Tibial nerve (tissue), 4 donors: ENCODE data around the gene NEGR1. TPM values are rescaled to one million over a fixed set of nuclear protein-coding genes. Genes with fewer than 3 reads are reported as not detected.

ENCODE experiments used
- DNase-seq, 2 donors: peaks; one replicate each; pipeline ENCODE4 v3.0.0-alpha.2; 2019; ENCODE audit warnings: low spot score in 2 of 2
- H3K27ac ChIP-seq, 4 donors: fragments of 200-600 bp; sonication (generic) in 3 of 4; one replicate each; pipeline ENCODE4 v1.5.1; 2017 to 2019; ENCODE audit warnings: mild to moderate bottlenecking in 1 of 4
- H3K27me3 ChIP-seq, 2 donors: fragments of 200-600 bp; sonication (generic) in 1 of 2; one replicate each; pipeline versions ENCODE4 v1.5.1 to v1.6.0; 2017 to 2019
- H3K36me3 ChIP-seq, 3 donors: fragments of 200-600 bp; sonication (generic); one replicate each; pipeline ENCODE4 v1.5.1; 2018 to 2019
- H3K4me1 ChIP-seq, 4 donors: fragments of 200-600 bp; sonication (generic) in 3 of 4; one replicate each; pipeline ENCODE4 v1.5.1; 2017 to 2019
- H3K4me3 ChIP-seq, 4 donors: fragments of 200-600 bp; sonication (generic) in 3 of 4; one replicate each; pipeline ENCODE4 v1.5.1; 2017 to 2019; ENCODE audit warnings: mild to moderate bottlenecking in 1 of 4, moderate library complexity in 1 of 4
- H3K9me3 ChIP-seq, 4 donors: fragments of 200-600 bp; sonication (generic) in 3 of 4; one replicate each; pipeline ENCODE4 v1.5.1; 2017 to 2019
- CTCF ChIP-seq, 5 experiments: fragments of 200-600 bp in 3 of 5; fragments of 450-650 bp in 2 of 5; sonication (generic) in 3 of 5; IDR thresholded peaks; one replicate each; pipeline ENCODE4 v1.5.1; 2016 to 2019; ENCODE audit warnings: antibody characterized with exemption in 5 of 5, mild to moderate bottlenecking in 3 of 5, moderate library complexity in 2 of 5
- EP300 ChIP-seq, 2 donors: sonication (generic); formaldehyde crosslinking; IDR thresholded peaks; one replicate each; pipeline ENCODE4 v1.6.1; 2017; ENCODE audit warnings: antibody characterized with exemption in 2 of 2, mild to moderate bottlenecking in 1 of 2
- POLR2A ChIP-seq, 2 donors: fragments of 450-650 bp; IDR thresholded peaks; one replicate each; pipeline ENCODE4 v1.6.1; 2017; ENCODE audit warnings: antibody characterized with exemption in 2 of 2, mild to moderate bottlenecking in 2 of 2, moderate library complexity in 2 of 2
- WGBS, 2 donors: methylation state at CpG; one replicate each; pipeline ENCODE4 v1.1.5; 2018; 5-methylcytosine and 5-hydroxymethylcytosine counted together
- total RNA-seq, 4 donors: library from RNA; depleted of rRNA; stranded (reverse); fragments of >200 nt; gene quantifications; one replicate each; pipeline ENCODE4 v1.1.0, GENCODE V29; 2016

Gene NEGR1
- total RNA-seq, 4 donors from 2014 or later, result 46.0 to 58.2 (median 52.4) TPM

- DNase-seq, result no peak
- H3K36me3 ChIP-seq, result no peaks in the 10 kb centered on the region
- peaks cover 0 to 3% (median 0%) of the 10 kb centered on the region in 4 donors for H3K9me3 ChIP-seq
- H3K4me3 ChIP-seq, result no peak overlapping the region
- no peaks in the 10 kb centered on the region for H3K27me3 ChIP-seq
- H3K4me1 ChIP-seq, result no peaks in the 10 kb centered on the region
- WGBS, 2 donors, result 96 to 97% methylated on average over 2 of the region's 2 CpGs
- TF ChIP-seq POLR2A (IDR thresholded peaks at IDR 0.05), result no peak
- TF ChIP-seq EP300 (IDR thresholded peaks at IDR 0.05), result no peak
- no peak for TF ChIP-seq CTCF (IDR thresholded peaks at IDR 0.05)
- no peak overlapping the region for H3K27ac ChIP-seq
Measured at GRCh38 chr1:71600023-71600422, 682.3 kb downstream of the NEGR1 start.

- Histone ChIP-seq H3K4me1 (no peaks in the 10 kb centered on the region), H3K27ac (no peak overlapping the region), H3K27me3 (no peaks in the 10 kb centered on the region), H3K9me3 (peaks cover 0 to 3% (median 0%) of the 10 kb centered on the region in 4 donors), H3K36me3 (no peaks in the 10 kb centered on the region), H3K4me3 (no peak overlapping the region)
- 32 to 37% methylated on average over 1 of the region's 1 CpG for WGBS, 2 donors
- DNase-seq, result no peak
- TF ChIP-seq POLR2A (IDR thresholded peaks at IDR 0.05), result no peak
Measured at GRCh38 chr1:71599306-71599705, 683.0 kb downstream of the NEGR1 start.

GRCh38 chr1:71593523-71593922, 688.8 kb downstream of the NEGR1 start:
- Histone ChIP-seq H3K9me3 (no peaks in the 10 kb centered on the region), H3K4me3 (no peak overlapping the region), H3K36me3 (no peaks in the 10 kb centered on the region), H3K4me1 (peaks cover 0 to 9% (median 0%) of the 10 kb centered on the region in 4 donors), H3K27me3 (no peaks in the 10 kb centered on the region), H3K27ac (no peak overlapping the region)
- no peak for DNase-seq
- no peak for TF ChIP-seq POLR2A (IDR thresholded peaks at IDR 0.05)
- no peak for TF ChIP-seq EP300 (IDR thresholded peaks at IDR 0.05)
- TF ChIP-seq CTCF (IDR thresholded peaks at IDR 0.05), result no peak

GRCh38 chr1:71592646-71593274, 689.6 kb downstream of the NEGR1 start:
- DNase-seq, result no peak
- Histone ChIP-seq H3K36me3 (no peaks in the 10 kb centered on the region), H3K27me3 (no peaks in the 10 kb centered on the region), H3K4me3 (no peak overlapping the region), H3K27ac (no peak overlapping the region), H3K4me1 (peaks cover 0 to 13% (median 0%) of the 10 kb centered on the region in 4 donors), H3K9me3 (no peaks in the 10 kb centered on the region)
- no peak for TF ChIP-seq CTCF (IDR thresholded peaks at IDR 0.05)
- no peak for TF ChIP-seq POLR2A (IDR thresholded peaks at IDR 0.05)
- no peak for TF ChIP-seq EP300 (IDR thresholded peaks at IDR 0.05)
- 72% methylated on average over 9 of the region's 9 CpGs for WGBS, 2 donors

- WGBS, 2 donors, result 49 to 54% methylated on average over 2 of the region's 2 CpGs
Measured at GRCh38 chr1:71589005-71589404, 693.3 kb downstream of the NEGR1 start.

More at GRCh38 chr1:71589005-71589404, 693.3 kb downstream of the NEGR1 start:
- TF ChIP-seq EP300 (IDR thresholded peaks at IDR 0.05), result no peak
- no peak for TF ChIP-seq CTCF (IDR thresholded peaks at IDR 0.05)
- no peak for TF ChIP-seq POLR2A (IDR thresholded peaks at IDR 0.05)
- Histone ChIP-seq H3K27ac (no peak overlapping the region), H3K27me3 (no peaks in the 10 kb centered on the region), H3K9me3 (no peaks in the 10 kb centered on the region), H3K36me3 (no peaks in the 10 kb centered on the region), H3K4me3 (no peak overlapping the region), H3K4me1 (peaks cover 0 to 13% (median 0%) of the 10 kb centered on the region in 4 donors)
- DNase-seq, result no peak
